Glomerular endothelial cell (primary cell): ENCODE results near the gene HUWE1. TPM values are rescaled to one million over a fixed set of nuclear protein-coding genes. Genes with fewer than 3 reads are reported as not detected.

Experiments used
- DNase-seq: peaks from one replicate; pipeline ENCODE4 v3.0.0-alpha.2; 2011; ENCODE audit warnings: low read depth, low spot score; ENCODE audit errors: extremely low read depth
- total RNA-seq: library from RNA; depleted of rRNA; stranded (reverse); fragments of >200 nt; gene quantifications from 2 replicates; pipeline ENCODE4 v1.2.3, GENCODE V29; 2015

HUWE1 gene
- total RNA-seq, 1 donor from 2014 or later: 178 TPM

DNA sequence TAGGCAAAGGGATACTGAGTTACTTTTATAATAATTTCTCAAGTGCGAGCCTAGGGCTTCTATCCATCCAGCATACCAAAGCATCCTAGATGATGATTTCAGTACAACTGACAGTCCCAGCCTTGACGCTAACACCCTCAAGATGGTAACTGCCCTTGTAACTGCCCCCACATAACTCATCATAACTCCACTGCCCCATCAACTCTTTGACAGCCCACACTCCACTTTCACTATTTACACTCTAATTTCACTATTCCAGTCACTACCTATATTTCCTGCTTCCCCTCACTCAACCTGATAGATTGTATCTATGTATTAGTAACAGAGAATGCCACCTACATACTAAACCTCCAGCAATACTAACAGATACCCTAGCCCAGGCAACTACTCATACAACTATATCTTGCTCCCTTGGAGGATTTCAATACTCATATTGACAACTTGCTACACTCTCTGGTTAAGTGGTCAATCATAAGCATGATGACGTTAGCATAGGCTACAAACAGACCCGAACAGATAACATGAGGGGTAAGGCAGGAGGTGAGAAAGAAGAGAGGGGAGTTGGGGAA, 65.0 kb downstream of the HUWE1 start:
- no peak for DNase-seq

DNA sequence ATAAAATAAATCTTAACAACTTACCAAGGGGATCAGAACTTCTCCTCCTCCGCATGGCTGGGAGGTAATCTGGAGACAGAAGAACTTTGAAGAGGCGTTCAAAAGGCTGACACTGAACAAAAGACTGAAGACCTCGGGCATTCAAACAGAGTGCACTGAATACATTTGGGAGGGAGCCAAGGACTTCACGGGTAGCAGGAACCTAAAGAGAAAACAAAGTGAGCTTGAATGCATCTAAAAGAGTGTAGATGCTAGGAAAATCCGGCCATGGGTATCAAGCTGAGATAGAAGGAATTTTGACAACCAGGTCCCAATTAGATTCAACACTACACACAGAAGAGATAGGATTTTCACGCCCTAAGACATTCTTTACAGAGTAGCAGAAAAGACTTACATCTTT, 69.6 kb downstream of the HUWE1 start:
- no peak for DNase-seq

DNA sequence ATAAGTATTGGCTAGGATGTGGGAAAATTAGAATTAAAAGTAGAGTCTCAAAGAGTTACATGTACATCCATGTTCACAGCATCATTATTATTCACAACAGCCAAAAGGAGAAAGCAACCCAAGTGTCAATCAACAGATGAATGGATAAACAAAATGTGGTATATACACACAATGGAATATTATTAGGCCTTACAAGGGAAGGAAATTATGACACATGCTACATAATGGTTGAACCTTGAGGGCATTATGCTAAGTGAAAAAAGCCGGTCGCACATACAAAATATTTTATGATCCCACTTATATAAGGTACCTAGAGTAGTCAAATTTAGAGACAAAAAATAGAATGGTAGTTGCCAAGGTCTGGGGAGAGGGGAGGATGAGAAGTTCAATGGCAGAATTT, 80.1 kb downstream of the HUWE1 start:
- no peak for DNase-seq

DNA sequence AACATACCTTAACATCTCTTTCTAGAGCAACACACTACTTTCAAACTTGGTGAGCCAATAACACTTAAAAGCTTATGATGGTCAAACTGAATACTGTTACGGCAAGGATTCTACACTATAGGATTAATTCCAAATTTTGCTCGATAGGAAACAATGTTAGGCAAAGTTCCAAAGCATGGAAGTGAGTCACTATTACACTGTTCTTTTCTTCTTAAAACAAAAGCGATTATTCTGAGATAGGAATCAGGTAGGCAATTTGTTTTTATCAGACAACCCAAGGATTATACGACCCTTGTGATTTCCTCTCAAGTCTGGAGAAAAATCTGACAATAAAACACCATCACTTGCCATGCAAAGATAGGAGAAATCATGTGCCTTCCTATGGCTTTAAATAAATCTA, 81.5 kb downstream of the HUWE1 start:
- peak; percentile 27 for DNase-seq

DNA sequence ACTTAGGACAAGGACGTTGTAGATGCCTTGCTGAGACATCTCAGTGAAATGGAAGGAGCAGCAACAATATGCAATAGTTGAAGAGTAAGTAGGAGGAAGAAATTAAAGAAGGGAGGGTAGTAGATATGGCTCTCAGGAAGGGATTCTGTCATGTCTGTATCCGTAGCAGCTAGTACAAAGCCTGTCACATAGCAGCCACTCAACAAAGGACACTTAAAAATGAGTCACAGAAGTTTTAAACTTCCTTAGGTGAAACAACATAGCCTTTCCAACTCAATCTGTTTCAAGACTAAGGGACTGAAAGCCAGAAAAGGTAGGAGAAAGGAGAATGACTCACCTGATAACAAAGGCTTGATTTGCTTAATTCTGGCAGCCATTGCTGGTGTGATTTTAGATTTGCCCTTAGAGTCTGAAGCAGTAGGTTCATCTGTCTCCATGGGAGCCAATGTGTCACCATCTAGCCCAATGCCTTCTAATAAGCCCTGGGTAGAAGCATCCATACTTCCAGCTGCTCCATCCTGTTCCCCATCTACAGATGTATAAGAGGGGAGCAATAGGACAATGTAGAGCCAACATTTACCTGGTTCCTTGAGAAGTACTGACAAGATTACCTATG, 86.6 kb downstream of the HUWE1 start:
- DNase-seq: no peak

DNA sequence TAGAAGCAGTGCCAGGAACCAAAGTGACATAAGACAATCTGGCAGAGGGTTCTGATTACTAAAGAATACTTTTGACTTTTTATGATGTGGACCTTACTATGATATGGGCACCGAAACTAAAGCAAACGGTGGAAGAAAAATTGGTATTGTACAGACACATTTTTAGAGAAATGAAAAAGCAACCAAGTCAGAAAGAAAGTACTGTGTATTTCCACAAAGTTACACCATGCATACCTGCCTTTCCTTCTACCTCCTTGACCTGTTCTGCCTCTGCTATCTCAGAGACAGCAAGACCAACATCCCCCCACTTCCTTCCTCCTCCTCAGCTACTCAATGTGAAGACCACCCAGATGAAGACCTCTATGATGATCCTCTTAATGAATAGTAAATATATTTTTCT, 88.3 kb downstream of the HUWE1 start:
- DNase-seq: no peak

DNA sequence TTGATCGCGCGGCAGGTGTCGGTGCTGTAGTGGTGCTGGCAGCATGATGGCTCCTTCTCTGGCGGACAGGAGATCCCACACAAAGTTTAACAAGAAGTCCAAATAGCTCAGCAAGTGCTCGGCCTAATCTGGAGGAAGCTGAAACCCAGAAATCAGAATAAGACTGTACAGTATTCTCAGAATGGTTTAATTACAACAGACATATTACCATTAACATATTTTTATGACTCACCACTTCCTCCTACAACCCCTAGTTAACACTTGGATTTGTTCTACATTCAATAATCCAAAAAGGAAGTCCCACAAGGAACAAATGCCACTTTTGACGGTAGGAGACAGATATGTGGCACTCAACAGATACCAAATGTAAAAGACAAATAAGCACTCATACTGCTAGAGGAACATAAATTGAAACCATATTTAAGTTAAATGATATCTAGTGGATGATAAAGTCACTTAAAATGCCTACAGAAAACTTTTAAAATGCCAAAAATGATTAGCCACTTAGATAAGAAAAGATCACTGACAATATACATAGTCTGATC, 91.2 kb downstream of the HUWE1 start:
- DNase-seq: no peak

DNA sequence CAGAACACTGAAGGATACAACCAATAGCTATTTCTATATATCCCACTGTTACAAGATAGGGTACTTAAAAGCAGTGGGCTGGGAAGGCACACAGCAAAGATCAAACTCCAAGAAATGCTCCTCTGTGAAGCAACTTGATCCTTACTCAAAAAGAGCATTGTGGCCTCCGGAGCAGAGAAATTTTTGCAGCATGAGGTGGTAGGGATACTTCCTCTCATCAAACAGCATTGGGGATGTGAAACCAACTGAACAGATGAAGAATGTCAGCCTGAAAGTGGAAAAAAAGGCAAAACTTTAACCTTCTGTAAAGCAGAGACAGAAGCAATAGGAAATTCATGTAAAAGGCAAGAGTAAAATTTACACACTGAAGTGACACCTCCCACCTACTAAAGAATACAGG, 92.2 kb downstream of the HUWE1 start:
- DNase-seq: no peak

DNA sequence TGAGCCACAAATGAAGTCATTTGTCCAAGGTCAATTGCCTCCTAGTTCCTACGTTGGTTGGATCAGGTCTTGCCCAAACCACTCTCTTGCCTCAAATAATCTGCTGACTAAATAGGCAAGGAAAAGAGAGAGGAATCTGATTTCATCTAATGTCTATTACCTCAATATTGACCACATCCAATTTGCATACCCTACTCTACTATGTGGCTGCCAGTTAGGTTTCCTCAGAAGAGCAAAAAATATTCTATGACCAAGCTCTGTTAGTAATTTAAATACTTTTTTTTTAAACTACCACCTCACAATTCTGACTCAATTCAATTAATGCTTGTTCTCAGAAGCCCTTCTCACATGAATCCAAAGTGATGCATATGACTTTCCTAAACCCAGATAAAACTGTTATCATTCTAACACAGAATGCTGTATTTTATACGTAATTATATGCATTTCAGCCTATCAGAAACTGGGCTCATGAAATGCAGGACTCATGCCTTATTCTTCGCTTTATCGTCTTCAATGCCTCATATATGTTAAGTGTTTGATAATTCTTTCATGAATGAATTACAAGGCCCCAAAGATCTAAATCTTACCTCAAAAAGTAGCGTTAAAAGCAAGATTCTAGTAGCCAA, 98.6 kb downstream of the HUWE1 start:
- DNase-seq: no peak

DNA sequence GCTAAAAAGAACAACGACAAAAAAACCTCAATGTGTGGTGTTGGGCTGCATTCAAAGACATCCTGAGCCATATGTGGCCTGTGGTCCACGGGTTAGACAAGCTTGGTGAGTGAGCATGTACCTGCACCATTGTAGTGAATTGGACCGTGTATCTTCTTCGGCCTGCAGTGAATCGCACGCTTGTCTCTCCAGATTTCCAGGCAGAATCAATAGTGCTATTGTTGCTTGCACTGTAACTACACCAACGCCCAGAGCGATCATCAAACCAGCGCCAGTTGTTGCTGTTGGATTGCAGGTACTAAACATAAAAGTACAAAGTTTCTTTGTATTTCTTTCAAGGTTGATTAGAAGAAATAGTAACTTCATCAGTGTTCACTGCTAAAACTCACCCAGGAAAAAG, 101.6 kb downstream of the HUWE1 start:
- DNase-seq: no peak

DNA sequence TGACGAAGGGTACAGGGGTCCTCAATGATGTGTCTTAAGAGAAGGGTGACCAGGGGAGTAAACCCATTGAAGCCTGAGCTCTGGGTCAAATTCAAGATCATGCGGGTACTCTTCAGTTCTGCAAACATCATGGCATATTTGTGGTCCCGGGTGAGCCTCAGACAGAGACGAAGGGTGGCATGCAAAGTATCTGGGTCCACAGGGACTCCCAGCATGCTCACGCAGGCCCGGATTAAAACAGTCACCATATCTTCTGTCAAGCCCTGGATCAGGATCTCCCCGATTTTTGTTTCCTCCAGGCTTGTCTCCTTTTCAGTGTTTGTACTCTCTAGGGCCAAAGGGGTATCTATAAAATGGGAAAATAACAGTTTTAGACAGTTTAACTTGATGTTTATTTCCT, 102.9 kb downstream of the HUWE1 start:
- no peak for DNase-seq

DNA sequence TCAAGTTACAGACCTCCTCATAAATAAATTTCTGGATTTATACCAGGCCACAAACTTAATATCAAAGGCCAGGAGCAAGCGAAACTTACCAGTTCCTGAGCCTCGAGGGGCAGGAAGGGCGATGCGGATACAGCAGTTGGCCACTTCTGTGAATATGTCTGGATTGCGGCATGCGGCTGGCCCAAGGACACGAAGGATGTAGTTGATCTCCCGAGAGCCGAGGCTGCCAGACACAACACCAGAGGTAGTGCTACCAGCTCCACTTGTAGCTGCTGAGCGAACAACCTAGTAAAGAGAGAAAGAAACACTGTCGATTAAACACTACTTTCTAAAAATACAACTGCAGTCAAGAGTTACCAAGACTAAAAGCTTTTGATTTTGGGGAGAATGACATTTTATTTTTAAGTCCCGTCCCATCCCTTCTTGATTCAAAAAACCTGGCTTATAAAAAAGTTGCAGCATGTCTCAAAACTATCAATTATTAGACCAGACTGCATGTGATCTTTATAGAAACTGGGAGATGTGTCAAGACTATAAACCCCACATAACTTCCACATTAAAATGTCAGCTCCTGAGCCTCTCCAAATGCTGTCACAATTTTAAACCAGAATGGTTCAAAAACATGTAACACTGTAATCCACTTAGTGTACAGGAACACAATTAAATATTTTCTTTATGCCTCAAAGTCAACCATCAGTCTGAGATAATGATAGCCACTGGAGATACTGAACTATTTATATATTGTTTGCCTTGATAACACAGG, 105.6 kb downstream of the HUWE1 start:
- DNase-seq: no peak

DNA sequence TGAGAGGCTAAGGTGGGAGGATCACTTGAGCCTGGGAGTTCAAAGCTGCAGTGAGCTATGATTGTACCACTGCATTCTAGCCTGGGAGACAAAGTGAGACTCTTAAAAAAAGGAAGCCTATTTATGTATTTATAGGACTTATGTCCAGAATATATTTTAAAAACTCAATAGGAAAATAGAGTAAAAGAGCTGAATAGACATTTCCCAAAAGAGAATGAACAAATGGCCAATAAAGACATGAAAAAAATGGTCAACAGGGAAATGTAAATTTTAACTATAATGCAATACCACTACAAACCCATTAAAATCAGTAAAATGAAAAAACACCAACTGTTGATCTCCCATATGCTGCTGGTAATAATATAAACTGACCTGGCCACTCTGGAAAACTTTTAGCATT, 115.0 kb downstream of the HUWE1 start:
- no peak for DNase-seq

DNA sequence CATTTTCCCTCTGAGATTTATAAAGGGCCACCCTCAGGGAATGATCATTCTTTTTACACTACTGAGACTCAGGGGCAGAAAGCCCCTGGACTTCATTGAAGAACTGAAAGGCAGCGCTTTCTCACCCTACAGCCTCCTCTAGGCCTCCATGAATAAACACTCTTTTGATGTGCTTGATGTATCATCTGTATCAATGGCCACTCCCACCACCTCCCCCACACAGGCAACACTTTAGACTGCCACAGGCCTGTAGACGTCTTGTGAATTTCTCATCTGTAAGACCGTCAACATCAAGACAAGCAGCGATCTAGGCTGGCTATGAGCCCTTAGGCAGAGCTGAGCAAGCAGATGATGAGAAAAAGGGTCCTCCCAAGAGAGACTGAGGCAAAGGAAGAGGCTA, 123.2 kb downstream of the HUWE1 start:
- no peak for DNase-seq

DNA sequence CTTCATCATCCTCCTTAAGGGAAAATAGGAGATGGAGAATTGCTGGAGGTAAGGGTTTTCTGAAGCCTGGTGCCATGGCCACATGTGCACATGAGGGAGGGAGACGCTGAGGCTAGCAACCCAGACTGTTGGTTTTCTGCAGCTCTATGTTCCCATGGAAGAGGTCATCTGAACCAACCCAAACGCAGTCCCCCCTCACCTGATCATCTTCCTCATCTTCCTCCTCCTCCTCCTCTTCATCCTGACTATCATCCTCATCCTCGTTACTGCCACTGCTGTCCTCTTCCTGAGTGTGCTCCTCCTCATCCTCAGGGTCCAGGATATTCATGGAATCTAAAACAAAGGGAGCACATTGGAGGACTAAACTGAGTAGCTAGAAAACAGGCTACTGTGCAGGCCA, 124.6 kb downstream of the HUWE1 start:
- DNase-seq: no peak

DNA sequence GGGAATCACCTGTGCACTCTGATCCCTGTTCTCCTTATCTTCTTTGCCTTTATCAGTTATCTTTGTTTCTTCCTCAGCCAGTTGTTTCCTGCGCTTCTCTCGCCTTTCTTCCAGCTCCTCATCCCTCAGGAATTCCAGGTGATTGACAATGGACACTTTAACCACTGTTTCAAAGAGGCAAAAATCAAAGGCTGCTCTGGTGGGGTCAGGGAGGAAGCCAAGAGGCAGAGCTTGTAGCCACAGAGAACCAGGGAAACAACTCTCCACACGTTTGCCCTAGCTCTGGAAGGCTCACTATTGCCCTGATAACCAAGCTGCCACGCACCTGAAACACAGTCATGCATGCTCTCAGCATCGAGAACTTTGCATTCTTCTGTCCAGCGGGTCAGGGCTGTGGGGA, 127.9 kb downstream of the HUWE1 start:
- DNase-seq: no peak

DNA sequence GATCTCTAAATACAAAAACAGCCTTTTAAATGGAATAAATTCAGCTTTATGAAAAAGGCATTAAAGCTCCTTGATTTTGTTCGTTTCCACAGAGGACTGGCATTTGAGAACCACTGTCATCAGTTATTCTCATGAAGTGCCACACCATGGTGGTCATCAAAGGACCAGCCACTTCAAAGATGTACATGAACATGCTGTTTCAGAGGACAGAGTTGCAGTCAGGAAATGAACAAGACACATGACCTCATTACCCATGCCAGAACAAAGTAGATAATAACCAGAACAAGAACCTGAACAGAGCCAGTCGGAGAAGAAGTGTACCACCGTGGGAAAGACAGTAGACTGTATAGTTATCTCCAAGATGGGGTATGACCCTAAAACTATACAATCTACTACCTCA, 129.7 kb downstream of the HUWE1 start:
- DNase-seq: no peak

DNA sequence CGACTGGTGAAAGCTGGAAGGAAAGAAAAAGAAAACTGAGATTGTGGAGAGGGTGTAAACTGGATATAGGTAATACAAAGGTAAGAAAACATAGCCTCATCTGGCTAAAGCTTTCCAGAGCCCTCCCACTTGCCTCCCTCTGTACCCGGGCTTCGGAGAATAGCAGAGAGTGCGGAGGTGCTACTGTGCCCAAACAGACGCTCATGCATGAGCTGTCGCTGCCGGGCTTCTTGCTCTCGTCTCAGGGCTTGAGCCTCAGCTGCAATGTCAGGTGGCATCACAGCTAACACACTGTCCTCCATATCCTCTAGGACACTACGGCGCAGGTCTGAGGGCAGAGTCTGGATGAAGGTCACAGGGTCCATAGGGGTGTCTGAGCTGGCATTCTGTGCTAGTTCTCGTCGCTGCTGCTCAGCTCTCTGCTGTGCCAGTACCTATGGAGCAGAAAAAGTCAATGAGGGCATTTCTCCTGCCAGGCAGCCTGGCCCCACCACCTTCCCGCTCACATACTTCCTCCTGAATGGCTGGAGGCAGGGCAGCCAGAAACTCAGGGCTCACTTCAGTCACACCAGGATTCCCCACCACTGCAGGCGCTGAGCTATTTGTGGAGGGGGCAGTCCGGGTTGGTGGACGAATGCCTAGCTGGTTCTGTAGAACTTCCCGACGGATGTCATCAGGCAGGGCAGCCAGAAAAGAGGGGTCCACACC, 135.6 kb downstream of the HUWE1 start:
- no peak for DNase-seq

DNA sequence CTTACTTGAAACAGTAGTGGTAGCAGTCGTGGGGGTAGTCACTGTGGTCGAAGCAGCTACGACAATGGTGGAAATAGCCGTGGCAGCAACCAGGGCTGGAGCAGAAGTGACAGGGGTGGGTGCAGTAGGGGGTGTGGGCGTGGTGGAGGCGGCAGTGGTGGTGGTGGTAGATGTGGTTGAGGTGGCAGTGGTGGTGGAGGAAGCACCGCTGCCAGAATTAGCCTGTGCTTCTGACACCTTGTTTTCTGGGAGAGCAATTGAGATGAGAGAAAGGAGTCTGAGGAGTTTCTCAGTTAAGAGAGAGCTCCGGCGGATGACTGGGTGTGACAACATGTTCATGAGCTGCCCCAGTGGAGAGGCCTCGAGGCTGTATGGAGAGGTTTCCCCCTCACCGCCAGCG, 138.9 kb downstream of the HUWE1 start:
- DNase-seq: no peak

DNA sequence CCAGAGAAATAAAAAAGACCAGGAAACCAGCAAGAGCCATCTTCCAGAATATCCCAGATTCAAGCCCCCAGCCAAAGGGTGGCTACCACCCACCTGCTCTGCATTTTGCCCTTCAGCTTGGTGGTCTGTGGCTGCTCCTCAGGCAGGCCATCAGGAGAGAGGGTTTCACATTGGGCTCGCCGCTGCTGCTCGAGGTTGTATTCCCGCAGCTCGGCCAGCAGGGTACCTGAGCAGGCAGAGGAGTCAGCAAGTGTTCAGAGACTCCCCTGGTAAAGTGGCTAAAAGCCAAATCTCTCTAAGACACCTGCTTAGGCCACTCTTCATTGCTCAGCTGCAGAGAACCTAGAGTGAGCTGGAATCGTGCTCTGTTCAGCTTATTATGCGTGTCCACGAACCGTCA, 141.6 kb downstream of the HUWE1 start:
- no peak for DNase-seq

DNA sequence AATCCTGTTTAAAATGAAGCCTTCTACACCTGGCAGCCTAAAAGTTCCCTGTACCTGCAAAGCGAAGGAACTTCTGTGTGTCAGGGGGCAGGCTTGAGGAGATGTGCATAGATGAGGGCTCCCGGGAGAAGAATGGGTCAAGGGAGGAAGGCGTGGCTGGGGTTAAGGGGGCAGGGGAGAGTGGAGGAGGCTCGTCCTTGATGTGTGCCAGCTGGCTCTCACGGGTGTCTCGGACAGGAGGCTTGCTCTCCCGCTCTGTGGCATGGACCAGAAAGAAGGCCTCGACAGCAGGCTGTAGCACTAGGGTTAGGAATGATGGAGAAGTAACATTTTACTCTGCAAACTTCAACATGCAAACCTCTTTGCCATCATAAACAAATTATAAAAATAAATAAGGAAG, 147.7 kb downstream of the HUWE1 start:
- no peak for DNase-seq
